K562 (cell line): ENCODE results near the gene ALG9. TPM values are rescaled to one million over a fixed set of nuclear protein-coding genes. Genes with fewer than 3 reads are reported as not detected.

Experiments used
- CEBPG ChIP-seq, 3 experiments: fragments of 200-800 bp in 1 of 3; sonication (Bioruptor generic) in 1 of 3; sonication (generic) in 1 of 3; formaldehyde crosslinking in 1 of 3; IDR thresholded peaks in 2 of 3; conservative IDR thresholded peaks in 1 of 3; 2 replicates each; pipeline versions ENCODE4 v1.6.1 to v1.8.0; 2016 to 2022; ENCODE audit warnings: missing compliant biosample characterization in 2 of 3, missing genetic modification characterization in 2 of 3, mild to moderate bottlenecking in 1 of 3, missing genetic modification reagents in 1 of 3
- NFRKB ChIP-seq: fragments of 450-650 bp; IDR thresholded peaks from 2 replicates; pipeline ENCODE4 v1.6.1; 2016; ENCODE audit warnings: low read depth
- PCBP1 ChIP-seq: fragments of 200-400 bp; formaldehyde crosslinking; IDR thresholded peaks from 2 replicates; pipeline ENCODE4 v1.6.1; 2018; ENCODE audit warnings: mild to moderate bottlenecking, low read depth, low read length; ENCODE audit not compliant: poor library complexity, severe bottlenecking
- PHF20 ChIP-seq: fragments of 450-650 bp; IDR thresholded peaks from 2 replicates; pipeline ENCODE4 v1.6.1; 2018; ENCODE audit not compliant: partially characterized antibody
- PHF8 ChIP-seq: fragments of 200-600 bp; sonication (generic); IDR thresholded peaks from 2 replicates; pipeline ENCODE4 v1.6.1; 2012; ENCODE audit warnings: mixed run types, mild to moderate bottlenecking, inconsistent platforms, low read length, moderate library complexity, borderline replicate concordance
- RBFOX2 ChIP-seq: fragments of 200-400 bp; formaldehyde crosslinking; IDR thresholded peaks from 2 replicates; pipeline ENCODE4 v1.6.1; 2017; ENCODE audit warnings: low read depth, mild to moderate bottlenecking, low read length, moderate library complexity
- RBM14 ChIP-seq: fragments of 200-400 bp; formaldehyde crosslinking; IDR thresholded peaks from 2 replicates; pipeline ENCODE4 v1.6.1; 2018; ENCODE audit warnings: low read depth, mild to moderate bottlenecking, low read length, moderate library complexity, borderline replicate concordance; ENCODE audit not compliant: insufficient read depth
- RBM39 ChIP-seq: fragments of 200-400 bp; formaldehyde crosslinking; optimal IDR thresholded peaks from 2 replicates; pipeline ENCODE3; 2018; ENCODE audit warnings: low read depth, low read length
- ZFX ChIP-seq: sonication (generic); formaldehyde crosslinking; IDR thresholded peaks from 2 replicates; pipeline ENCODE4 v1.8.0; 2022; ENCODE audit warnings: mild to moderate bottlenecking, missing genetic modification reagents, moderate library complexity
- ZNF263 ChIP-seq: sonication (generic); formaldehyde crosslinking; IDR thresholded peaks from 2 replicates; pipeline ENCODE4 v1.8.0; 2022; ENCODE audit warnings: mild to moderate bottlenecking, missing genetic modification reagents, borderline replicate concordance
- ZNF551 ChIP-seq: fragments of 250-450 bp; sonication (Bioruptor Pico); IDR thresholded peaks from 2 replicates; pipeline ENCODE4 v1.5.0; 2021; ENCODE audit warnings: mild to moderate bottlenecking, moderate library complexity
- polyA plus RNA-seq, 8 experiments: library from polyadenylated mRNA; depleted of rRNA in 4 of 8; stranded (reverse) in 5 of 8; unstranded in 3 of 8; fragments of >200 nt; fragmentation: Nextera tagmentation in 2 of 8; fragmentation: Illumina TruSeq in 1 of 8; extraction: Ambion mirVana in 2 of 8; extraction: Trizol in 1 of 8; gene quantifications; 2 replicates each; pipeline versions ENCODE4 v1.2.1 to v1.2.3, GENCODE V29; 2011 to 2014; ENCODE audit warnings: inconsistent platforms in 1 of 8, missing spikeins in 1 of 8
- total RNA-seq, 7 experiments: library from RNA; depleted of rRNA in 6 of 7; stranded (reverse); fragments of >200 nt in 6 of 7; fragmentation: Illumina TruSeq in 2 of 7; extraction: Trizol in 2 of 7; gene quantifications; 2 replicates each; pipeline versions ENCODE4 v1.2.1 to v1.2.3, GENCODE V29; 2011 to 2021; ENCODE audit warnings: low replicate concordance in 1 of 7
- TF ChIP-seq, protein P1 (sequence below), 2 experiments: fragments of 450-650 bp; IDR thresholded peaks; 2 replicates each; pipeline ENCODE4 v1.6.1; 2016
- TF ChIP-seq, protein P2 (sequence below): IDR thresholded peaks from 3 replicates; pipeline ENCODE4 v1.6.1; 2011; ENCODE audit warnings: borderline replicate concordance, mild to moderate bottlenecking; ENCODE audit not compliant: insufficient read length, insufficient read depth

The ALG9 gene
- total and polyA plus RNA-seq, 9 of the 15 experiments (the other 6 are each of a cell fraction or from before 2014, with no cell fraction given): 11.5 to 40.5 (median 24.9) TPM

DNA sequence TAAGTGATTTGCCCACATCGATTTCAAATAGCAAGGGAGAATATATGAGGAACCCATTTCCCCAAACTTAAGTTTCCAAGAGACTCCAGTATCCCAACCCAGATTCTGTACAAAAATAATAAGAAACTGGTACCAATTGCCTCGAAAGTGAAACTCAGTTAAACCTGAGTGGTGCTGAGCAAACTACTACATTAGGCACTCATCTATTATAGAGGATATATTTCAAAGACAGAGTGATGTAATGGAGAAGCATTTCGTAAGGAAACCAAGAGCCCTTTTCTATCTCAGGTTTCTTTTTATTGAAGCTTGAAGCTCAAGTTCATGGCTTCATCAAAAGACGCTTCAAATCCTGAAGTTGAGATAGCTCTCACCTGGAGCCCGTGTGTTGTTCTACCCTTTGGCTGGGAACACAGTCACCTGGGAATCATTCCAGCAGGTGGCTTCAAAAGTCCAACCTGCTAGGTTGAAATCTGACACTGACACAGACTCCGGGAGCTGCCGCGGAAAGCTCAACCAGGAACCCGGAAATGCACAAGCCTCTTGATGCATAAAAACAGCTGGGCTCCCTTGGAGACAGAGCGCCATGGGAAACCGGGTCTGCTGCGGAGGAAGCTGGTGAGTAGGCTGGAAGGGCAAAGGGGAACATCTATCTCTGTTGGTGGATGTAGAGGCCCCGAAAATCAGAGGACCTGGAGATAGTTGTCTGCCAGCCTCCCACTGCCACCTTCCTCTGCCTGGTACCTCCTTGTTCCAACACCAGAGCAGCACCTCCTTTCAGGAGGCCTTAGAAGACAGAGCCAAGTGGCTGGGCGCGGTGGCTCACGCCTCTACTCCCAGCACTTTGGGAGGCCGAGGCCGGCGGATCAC is 47.2 kb upstream of the ALG9 start, which contains the start of gene C11orf52 (continued):
- TF ChIP-seq ZNF551 (CRISPR knock-in tag) (no peak), ZNF263 (CRISPR knock-in tag) (no peak), RBFOX2 (peak; percentile 32; the same call in 1 of the 2 replicates), PHF20 (peak; percentile 47), PHF8 (peak; percentile 27; the same call in 1 of the 2 replicates), NFRKB (no peak), ZFX (CRISPR knock-in tag) (0 out of 2 replicates have a peak, but pooled peaks have one; percentile 18), CEBPG (CRISPR knock-in tag; IDR thresholded peaks at IDR 0.05) (no peak), CEBPG (tag; conservative IDR thresholded peaks at IDR 0.05 in 1 of 2, IDR thresholded peaks at IDR 0.05 in 1 of 2) (peak in 1 of 2 experiments; percentile 39; a peak in 1 of 4 replicates), RBM39 (no peak), PCBP1 (no peak), RBM14 (no peak)
- TF ChIP-seq, protein P1, sequence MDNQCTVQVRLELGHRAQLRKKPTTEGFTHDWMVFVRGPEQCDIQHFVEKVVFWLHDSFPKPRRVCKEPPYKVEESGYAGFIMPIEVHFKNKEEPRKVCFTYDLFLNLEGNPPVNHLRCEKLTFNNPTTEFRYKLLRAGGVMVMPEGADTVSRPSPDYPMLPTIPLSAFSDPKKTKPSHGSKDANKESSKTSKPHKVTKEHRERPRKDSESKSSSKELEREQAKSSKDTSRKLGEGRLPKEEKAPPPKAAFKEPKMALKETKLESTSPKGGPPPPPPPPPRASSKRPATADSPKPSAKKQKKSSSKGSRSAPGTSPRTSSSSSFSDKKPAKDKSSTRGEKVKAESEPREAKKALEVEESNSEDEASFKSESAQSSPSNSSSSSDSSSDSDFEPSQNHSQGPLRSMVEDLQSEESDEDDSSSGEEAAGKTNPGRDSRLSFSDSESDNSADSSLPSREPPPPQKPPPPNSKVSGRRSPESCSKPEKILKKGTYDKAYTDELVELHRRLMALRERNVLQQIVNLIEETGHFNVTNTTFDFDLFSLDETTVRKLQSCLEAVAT (IDR thresholded peaks at IDR 0.05): no peak
- TF ChIP-seq, protein P2, sequence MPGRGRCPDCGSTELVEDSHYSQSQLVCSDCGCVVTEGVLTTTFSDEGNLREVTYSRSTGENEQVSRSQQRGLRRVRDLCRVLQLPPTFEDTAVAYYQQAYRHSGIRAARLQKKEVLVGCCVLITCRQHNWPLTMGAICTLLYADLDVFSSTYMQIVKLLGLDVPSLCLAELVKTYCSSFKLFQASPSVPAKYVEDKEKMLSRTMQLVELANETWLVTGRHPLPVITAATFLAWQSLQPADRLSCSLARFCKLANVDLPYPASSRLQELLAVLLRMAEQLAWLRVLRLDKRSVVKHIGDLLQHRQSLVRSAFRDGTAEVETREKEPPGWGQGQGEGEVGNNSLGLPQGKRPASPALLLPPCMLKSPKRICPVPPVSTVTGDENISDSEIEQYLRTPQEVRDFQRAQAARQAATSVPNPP: no peak
